ENCODE results near the gene MYBPC2. TPM values are rescaled to one million over a fixed set of nuclear protein-coding genes. Genes with fewer than 3 reads are reported as not detected.
A peak's percentile ranks its signal among the peaks of the same experiment; 100 is the strongest.

The MYBPC2 gene
- total and polyA plus RNA-seq, 2 donors (not counting 1 experiment from before 2014, with no cell fraction given), result 1.1 to 1.7 TPM

GRCh38 chr19:50507376-50507775 lies 74.7 kb downstream of the MYBPC2 start:
- H3K4me1 Mint-ChIP-seq, result peaks cover 17% of the 10 kb centered on the region

GRCh38 chr19:50508843-50509190 lies 76.1 kb downstream of the MYBPC2 start:
- peaks cover 17% of the 10 kb centered on the region for H3K4me1 Mint-ChIP-seq
- no peak overlapping the region for H3K4me3 Mint-ChIP-seq
- H3K4me3 ChIP-seq (ENCODE audit: control extremely low read depth in 1 of 5, extremely low read depth in 1 of 5, insufficient read depth in 1 of 5, low read depth in 2 of 5, low read length in 4 of 5), result no peak overlapping the region
- no peaks in the 10 kb centered on the region for H3K9me3 Mint-ChIP-seq (ENCODE audit: insufficient read depth)
- peaks cover 14 to 20% of the 10 kb centered on the region in 2 donors for H3K4me1 ChIP-seq (ENCODE audit: control insufficient read depth in 2 of 2, insufficient read depth in 2 of 2, low read length in 2 of 2)
- CTCF ChIA-PET, result interaction anchor here (1.0 kb wide), 1 partner anchor 48 kb away, joined by 5 read pairs; no protein-coding TSS in a partner anchor
- no peak overlapping the region for H3K27ac ChIP-seq (ENCODE audit: low read length in 2 of 2)
- H3K9ac ChIP-seq (ENCODE audit: low read length), result no peak overlapping the region
- H3K79me2 ChIP-seq (ENCODE audit: control insufficient read depth, insufficient read depth, low read length), result no peaks in the 10 kb centered on the region
- H3K27ac Mint-ChIP-seq, result peak overlapping the region; percentile 43
- H3K27me3 Mint-ChIP-seq, result no peaks in the 10 kb centered on the region
- no peak overlapping the region for H2AFZ ChIP-seq (ENCODE audit: insufficient read depth, low read depth, low read length, poor library complexity, severe bottlenecking)
- H4K20me1 ChIP-seq (ENCODE audit: control insufficient read depth, insufficient read depth, low read length, poor library complexity, severe bottlenecking), result no peaks in the 10 kb centered on the region
- intact Hi-C loops (cut with micrococcal nuclease), result no loop called here
- H3K36me3 ChIP-seq (replicated peaks in 1 of 2; ENCODE audit: control extremely low read depth in 1 of 2, control insufficient read depth in 1 of 2, extremely low read depth in 1 of 2, insufficient read depth in 2 of 2, low read length in 1 of 2), result no peaks in the 10 kb centered on the region
- DNase-seq (no peak), ATAC-seq (ENCODE audit: low read depth) (no peak)
- H3K9me3 ChIP-seq (ENCODE audit: control extremely low read depth in 1 of 3, control insufficient read depth in 2 of 3, insufficient read depth in 1 of 3, low read length in 2 of 3), result peaks cover 0 to 4% (median 0%) of the 10 kb centered on the region in 3 donors
- POLR2A ChIA-PET, result interaction anchor here (0.6 kb wide), 2 partner anchors 79 to 145 kb away, joined by 3 read pairs; no protein-coding TSS in a partner anchor
- H3K4me2 ChIP-seq (replicated peaks; ENCODE audit: low read depth, low read length, poor library complexity, severe bottlenecking), result no peak overlapping the region
- H3K27me3 ChIP-seq (replicated peaks in 1 of 4; ENCODE audit: control extremely low read depth in 1 of 4, control insufficient read depth in 3 of 4, insufficient read depth in 4 of 4, low read length in 3 of 4), result peaks cover 0 to 9% (median 0%) of the 10 kb centered on the region in 4 experiments
- TF ChIP-seq EZH2 (IDR thresholded peaks at IDR 0.05; ENCODE audit: borderline replicate concordance, insufficient read depth, low read depth, low read length, poor library complexity, severe bottlenecking), result no peak
- TF ChIP-seq CTCF (IDR thresholded peaks at IDR 0.05), result no peak
- WGBS (ENCODE audit: insufficient coverage), result 94% methylated on average over 2 of the region's 3 CpGs

More at GRCh38 chr19:50507376-50507775, 74.7 kb downstream of the MYBPC2 start:
- no peak overlapping the region for H2AFZ ChIP-seq (ENCODE audit: insufficient read depth, low read depth, low read length, poor library complexity, severe bottlenecking)
- H3K9me3 Mint-ChIP-seq (ENCODE audit: insufficient read depth), result no peaks in the 10 kb centered on the region
- no peaks in the 10 kb centered on the region for H4K20me1 ChIP-seq (ENCODE audit: control insufficient read depth, insufficient read depth, low read length, poor library complexity, severe bottlenecking)
- TF ChIP-seq EZH2 (IDR thresholded peaks at IDR 0.05; ENCODE audit: borderline replicate concordance, insufficient read depth, low read depth, low read length, poor library complexity, severe bottlenecking) (no peak), CTCF (IDR thresholded peaks at IDR 0.05) (no peak)
- DNase-seq, result no peak
- no peak overlapping the region for H3K4me3 ChIP-seq (ENCODE audit: control extremely low read depth in 1 of 5, extremely low read depth in 1 of 5, insufficient read depth in 1 of 5, low read depth in 2 of 5, low read length in 4 of 5)
- H3K9me3 ChIP-seq (ENCODE audit: control extremely low read depth in 1 of 3, control insufficient read depth in 2 of 3, insufficient read depth in 1 of 3, low read length in 2 of 3), result peaks cover 0 to under 1% (median 0%) of the 10 kb centered on the region in 3 donors
- H3K4me2 ChIP-seq (replicated peaks; ENCODE audit: low read depth, low read length, poor library complexity, severe bottlenecking), result no peak overlapping the region
- no peaks in the 10 kb centered on the region for H3K79me2 ChIP-seq (ENCODE audit: control insufficient read depth, insufficient read depth, low read length)
- ATAC-seq (ENCODE audit: low read depth), result no peak
- H3K27ac ChIP-seq (ENCODE audit: low read length in 2 of 2), result no peak overlapping the region
- 95% methylated on average over 5 of the region's 8 CpGs for WGBS (ENCODE audit: insufficient coverage)
- intact Hi-C loops (cut with micrococcal nuclease), result no loop called here
- H3K27me3 ChIP-seq (replicated peaks in 1 of 4; ENCODE audit: control extremely low read depth in 1 of 4, control insufficient read depth in 3 of 4, insufficient read depth in 4 of 4, low read length in 3 of 4), result no peaks in the 10 kb centered on the region
- CTCF ChIA-PET, result no interaction called here
- H3K27me3 Mint-ChIP-seq, result no peaks in the 10 kb centered on the region
- no peaks in the 10 kb centered on the region for H3K36me3 ChIP-seq (replicated peaks in 1 of 2; ENCODE audit: control extremely low read depth in 1 of 2, control insufficient read depth in 1 of 2, extremely low read depth in 1 of 2, insufficient read depth in 2 of 2, low read length in 1 of 2)
- H3K4me1 ChIP-seq (ENCODE audit: control insufficient read depth in 2 of 2, insufficient read depth in 2 of 2, low read length in 2 of 2), result peaks cover 14 to 20% of the 10 kb centered on the region in 2 donors
- H3K27ac Mint-ChIP-seq, result no peak overlapping the region
- H3K9ac ChIP-seq (ENCODE audit: low read length), result no peak overlapping the region
- POLR2A ChIA-PET, result no interaction called here
- no peak overlapping the region for H3K4me3 Mint-ChIP-seq

Data from B cell (primary cell).